ENCODE measurements around the gene AKAIN1.

Gene AKAIN1

GRCh38 chr18:5238371-5238976, 41.4 kb upstream of the AKAIN1 start:
- TF ChIP-seq SPI1 (IDR thresholded peaks at IDR 0.05; ENCODE audit: borderline replicate concordance, low read depth) (no peak), GABPA (IDR thresholded peaks at IDR 0.05; ENCODE audit: low read depth) (no peak), POLR2AphosphoS5 (IDR thresholded peaks at IDR 0.05; ENCODE audit: low read depth) (no peak)
- Histone ChIP-seq H3K27me3 (ENCODE audit: insufficient read depth, poor library complexity, severe bottlenecking) (no peaks in the 10 kb centered on the region), H3K4me3 (replicated peaks; ENCODE audit: insufficient read depth, low read length) (peak overlapping the region; percentile 70), H3K27ac (replicated peaks) (peak overlapping the region; percentile 94)
- peak in 1 of 2 experiments; percentile 7 for DNase-seq (ENCODE audit: low read depth in 1 of 2, low spot score in 1 of 2)

GRCh38 chr18:5237723-5238370, 40.8 kb upstream of the AKAIN1 start:
- DNase-seq (ENCODE audit: low read depth in 1 of 2, low spot score in 1 of 2), result peak; percentile 83 to 89
- H3K4me3 ChIP-seq (replicated peaks; ENCODE audit: insufficient read depth, low read length), result peak overlapping the region; percentile 70

DNA sequence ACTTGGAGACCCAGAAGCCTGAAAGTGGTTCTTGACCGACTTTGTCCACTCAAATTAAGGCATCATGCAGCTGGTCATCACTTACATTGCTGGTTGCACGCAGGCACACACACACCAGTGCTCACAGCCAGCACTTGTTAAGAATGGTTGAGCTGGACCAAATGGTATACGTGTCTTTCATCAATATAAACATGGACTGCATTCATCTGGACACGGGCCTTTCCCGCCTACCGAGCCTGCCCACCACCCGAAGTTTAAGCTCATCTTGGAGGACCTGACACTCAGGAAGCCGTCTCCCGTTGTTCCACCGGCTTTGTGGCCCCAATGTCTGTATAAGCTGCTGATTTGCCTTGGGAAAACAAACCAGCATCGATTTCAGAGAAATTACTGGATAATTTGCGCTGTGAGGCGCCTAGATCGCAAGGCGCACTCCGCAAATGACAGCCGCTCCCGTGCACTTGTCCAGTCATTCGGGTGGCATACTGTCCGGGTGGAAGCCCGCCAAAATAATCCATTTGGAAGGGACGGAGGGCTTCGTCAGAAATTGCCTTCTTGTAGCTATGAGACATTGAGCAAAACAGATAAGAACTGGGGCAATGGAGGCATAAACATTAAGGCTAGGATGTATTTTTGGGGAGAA, 40.1 kb upstream of the AKAIN1 start:
- Histone ChIP-seq H3K4me3 (replicated peaks; ENCODE audit: insufficient read depth, low read length) (peak overlapping the region; percentile 70), H3K27me3 (ENCODE audit: insufficient read depth, poor library complexity, severe bottlenecking) (no peaks in the 10 kb centered on the region), H3K27ac (replicated peaks) (peak overlapping the region; percentile 94)
- no peak for DNase-seq (ENCODE audit: low read depth in 1 of 2, low spot score in 1 of 2)
- TF ChIP-seq, protein P1, sequence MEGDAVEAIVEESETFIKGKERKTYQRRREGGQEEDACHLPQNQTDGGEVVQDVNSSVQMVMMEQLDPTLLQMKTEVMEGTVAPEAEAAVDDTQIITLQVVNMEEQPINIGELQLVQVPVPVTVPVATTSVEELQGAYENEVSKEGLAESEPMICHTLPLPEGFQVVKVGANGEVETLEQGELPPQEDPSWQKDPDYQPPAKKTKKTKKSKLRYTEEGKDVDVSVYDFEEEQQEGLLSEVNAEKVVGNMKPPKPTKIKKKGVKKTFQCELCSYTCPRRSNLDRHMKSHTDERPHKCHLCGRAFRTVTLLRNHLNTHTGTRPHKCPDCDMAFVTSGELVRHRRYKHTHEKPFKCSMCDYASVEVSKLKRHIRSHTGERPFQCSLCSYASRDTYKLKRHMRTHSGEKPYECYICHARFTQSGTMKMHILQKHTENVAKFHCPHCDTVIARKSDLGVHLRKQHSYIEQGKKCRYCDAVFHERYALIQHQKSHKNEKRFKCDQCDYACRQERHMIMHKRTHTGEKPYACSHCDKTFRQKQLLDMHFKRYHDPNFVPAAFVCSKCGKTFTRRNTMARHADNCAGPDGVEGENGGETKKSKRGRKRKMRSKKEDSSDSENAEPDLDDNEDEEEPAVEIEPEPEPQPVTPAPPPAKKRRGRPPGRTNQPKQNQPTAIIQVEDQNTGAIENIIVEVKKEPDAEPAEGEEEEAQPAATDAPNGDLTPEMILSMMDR (IDR thresholded peaks at IDR 0.05; ENCODE audit: insufficient read depth, low read length), result no peak
- TF ChIP-seq SPI1 (IDR thresholded peaks at IDR 0.05; ENCODE audit: borderline replicate concordance, low read depth) (no peak), POLR2AphosphoS5 (IDR thresholded peaks at IDR 0.05; ENCODE audit: low read depth) (no peak), GABPA (IDR thresholded peaks at IDR 0.05; ENCODE audit: low read depth) (no peak), REST (IDR thresholded peaks at IDR 0.05; ENCODE audit: insufficient replicate concordance, low read depth) (no peak)

More at GRCh38 chr18:5237723-5238370, 40.8 kb upstream of the AKAIN1 start:
- H3K27me3 ChIP-seq (ENCODE audit: insufficient read depth, poor library complexity, severe bottlenecking), result no peaks in the 10 kb centered on the region
- peak overlapping the region; percentile 94 for H3K27ac ChIP-seq (replicated peaks)
- TF ChIP-seq GABPA (IDR thresholded peaks at IDR 0.05; ENCODE audit: low read depth) (peak; percentile 95), POLR2AphosphoS5 (IDR thresholded peaks at IDR 0.05; ENCODE audit: low read depth) (peak; percentile 89), REST (IDR thresholded peaks at IDR 0.05; ENCODE audit: insufficient replicate concordance, low read depth) (no peak)
- TF ChIP-seq, protein P1 (IDR thresholded peaks at IDR 0.05; ENCODE audit: insufficient read depth, low read length), result no peak

All from HL-60 (cell line).